Choroid plexus epithelial cell (primary cell): ENCODE results near the gene RABEP1.
"Not testable (repeated sequence)": the region's sequence is repeated elsewhere in the genome, so short reads cannot be mapped to it uniquely, and the experiment has no call there.

Source experiments
- DNase-seq: peaks from one replicate; pipeline ENCODE4 v3.0.0-alpha.2; 2010; ENCODE audit warnings: low read depth
- H3K4me3 ChIP-seq: 2 replicates; pipeline ENCODE4 v1.5.1; 2011; ENCODE audit warnings: low read depth, mild to moderate bottlenecking, control low read depth, low read length, moderate library complexity
- CTCF ChIP-seq: conservative IDR thresholded peaks from 2 replicates; pipeline ENCODE4 v1.5.1; 2011; ENCODE audit warnings: low read depth, mild to moderate bottlenecking, control low read depth, inconsistent platforms, low read length, moderate library complexity

Gene RABEP1

GRCh38 chr17:5281814-5282641, at the start of gene RABEP1:
Gene RABEP1, plus strand, starts transcription at chr17:5282284. Its CDS starts 203 bp downstream, at chr17:5282487.
- peak within 1 kb of the TSS; percentile 73 for H3K4me3 ChIP-seq
- peak; percentile 22 for TF ChIP-seq CTCF
- peak; percentile 94 for DNase-seq

GRCh38 chr17:5233492-5233891, 48.6 kb upstream of the RABEP1 start:
- H3K4me3 ChIP-seq, DNase-seq: not testable (repeated sequence)

GRCh38 chr17:5234645-5235576, 47.2 kb upstream of the RABEP1 start, which contains the start of gene SCIMP:
Gene SCIMP, minus strand, starts transcription at chr17:5234860. Its CDS starts 105 bp downstream, at chr17:5234755.
- TF ChIP-seq CTCF = no peak
- no peak within 1 kb of the TSS for H3K4me3 ChIP-seq
- DNase-seq = no peak

- H3K4me3 ChIP-seq = no peak overlapping the region
- no peak for TF ChIP-seq CTCF
- DNase-seq = no peak
These were observed 45.0 kb upstream of the RABEP1 start for GRCh38 chr17:5236938-5237540.

- no peak overlapping the region for H3K4me3 ChIP-seq
- TF ChIP-seq CTCF = peak; percentile 74
- DNase-seq = peak; percentile 66
These were observed 44.5 kb upstream of the RABEP1 start for GRCh38 chr17:5237541-5238016.

GRCh38 chr17:5238333-5238732, 43.8 kb upstream of the RABEP1 start:
- DNase-seq = no peak
- H3K4me3 ChIP-seq = no peak overlapping the region
- no peak for TF ChIP-seq CTCF

- not testable (repeated sequence) for DNase-seq
These were observed 42.3 kb upstream of the RABEP1 start for GRCh38 chr17:5239769-5240168.

More at GRCh38 chr17:5239769-5240168, 42.3 kb upstream of the RABEP1 start:
- H3K4me3 ChIP-seq = not testable (repeated sequence)
